Esophagus muscularis mucosa (tissue), 3 donors: ENCODE measurements around the gene PSMD8.

ENCODE experiments used
- POLR2A ChIP-seq: fragments of 450-650 bp; IDR thresholded peaks from one replicate; pipeline ENCODE4 v1.6.1; 2017; ENCODE audit warnings: antibody characterized with exemption, moderate library complexity, mild to moderate bottlenecking, low read depth
- POLR2AphosphoS5 ChIP-seq, 2 donors: sonication (generic); formaldehyde crosslinking; IDR thresholded peaks; one replicate each; pipeline ENCODE4 v1.6.1; 2017; ENCODE audit warnings: antibody characterized with exemption in 2 of 2
- TF ChIP-seq, protein P1 (sequence below), 3 experiments: fragments of 200-600 bp in 2 of 3; fragments of 450-650 bp in 1 of 3; sonication (generic) in 2 of 3; IDR thresholded peaks; one replicate each; pipeline ENCODE4 v1.5.1; 2017 to 2019; ENCODE audit warnings: antibody characterized with exemption in 3 of 3, mild to moderate bottlenecking in 2 of 3, moderate library complexity in 1 of 3

DNA sequence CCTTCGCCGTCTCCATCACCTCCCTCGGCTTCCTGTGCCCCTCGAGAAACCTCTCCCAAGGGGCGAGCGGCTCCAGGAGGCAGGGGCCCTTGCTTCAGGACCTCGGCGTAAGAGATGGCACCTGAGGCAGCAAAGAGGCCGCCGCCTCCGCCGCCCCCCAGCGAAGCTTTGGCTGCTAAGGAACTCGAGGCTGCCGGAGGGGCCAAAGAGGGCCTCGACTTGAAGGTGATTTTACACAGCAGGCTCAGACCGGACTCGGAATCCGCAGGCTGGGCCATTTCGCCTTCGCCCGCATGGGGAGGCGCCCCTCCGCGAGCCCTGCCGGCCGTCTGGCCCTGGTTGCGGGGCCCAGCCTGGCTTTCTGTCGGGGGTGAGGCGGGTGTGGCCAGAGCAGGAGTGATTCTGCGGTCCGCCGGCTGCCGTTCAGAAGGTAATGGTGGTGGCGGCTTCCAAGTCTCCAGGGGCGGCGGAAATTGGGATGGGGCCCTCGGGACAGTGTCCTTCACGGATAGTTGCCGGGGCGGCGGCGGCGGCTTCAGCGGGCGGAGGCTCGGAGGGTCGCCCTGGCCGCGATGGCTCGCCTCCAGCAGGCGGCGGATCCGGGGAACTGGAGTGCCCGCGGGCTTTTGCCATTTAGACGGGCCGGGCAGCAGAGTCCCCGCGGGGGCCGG lies 12.1 kb downstream of the PSMD8 start:
- TF ChIP-seq, protein P1, sequence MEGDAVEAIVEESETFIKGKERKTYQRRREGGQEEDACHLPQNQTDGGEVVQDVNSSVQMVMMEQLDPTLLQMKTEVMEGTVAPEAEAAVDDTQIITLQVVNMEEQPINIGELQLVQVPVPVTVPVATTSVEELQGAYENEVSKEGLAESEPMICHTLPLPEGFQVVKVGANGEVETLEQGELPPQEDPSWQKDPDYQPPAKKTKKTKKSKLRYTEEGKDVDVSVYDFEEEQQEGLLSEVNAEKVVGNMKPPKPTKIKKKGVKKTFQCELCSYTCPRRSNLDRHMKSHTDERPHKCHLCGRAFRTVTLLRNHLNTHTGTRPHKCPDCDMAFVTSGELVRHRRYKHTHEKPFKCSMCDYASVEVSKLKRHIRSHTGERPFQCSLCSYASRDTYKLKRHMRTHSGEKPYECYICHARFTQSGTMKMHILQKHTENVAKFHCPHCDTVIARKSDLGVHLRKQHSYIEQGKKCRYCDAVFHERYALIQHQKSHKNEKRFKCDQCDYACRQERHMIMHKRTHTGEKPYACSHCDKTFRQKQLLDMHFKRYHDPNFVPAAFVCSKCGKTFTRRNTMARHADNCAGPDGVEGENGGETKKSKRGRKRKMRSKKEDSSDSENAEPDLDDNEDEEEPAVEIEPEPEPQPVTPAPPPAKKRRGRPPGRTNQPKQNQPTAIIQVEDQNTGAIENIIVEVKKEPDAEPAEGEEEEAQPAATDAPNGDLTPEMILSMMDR (IDR thresholded peaks at IDR 0.05), result no peak
- TF ChIP-seq POLR2AphosphoS5 (IDR thresholded peaks at IDR 0.05) (no peak), POLR2A (no peak)
